Measurements from ENCODE around the gene TMEM72. TPM values are rescaled to one million over a fixed set of nuclear protein-coding genes. Genes with fewer than 3 reads are reported as not detected.

Gene TMEM72
- polyA plus RNA-seq, 1 donor = 0.31 TPM

DNA sequence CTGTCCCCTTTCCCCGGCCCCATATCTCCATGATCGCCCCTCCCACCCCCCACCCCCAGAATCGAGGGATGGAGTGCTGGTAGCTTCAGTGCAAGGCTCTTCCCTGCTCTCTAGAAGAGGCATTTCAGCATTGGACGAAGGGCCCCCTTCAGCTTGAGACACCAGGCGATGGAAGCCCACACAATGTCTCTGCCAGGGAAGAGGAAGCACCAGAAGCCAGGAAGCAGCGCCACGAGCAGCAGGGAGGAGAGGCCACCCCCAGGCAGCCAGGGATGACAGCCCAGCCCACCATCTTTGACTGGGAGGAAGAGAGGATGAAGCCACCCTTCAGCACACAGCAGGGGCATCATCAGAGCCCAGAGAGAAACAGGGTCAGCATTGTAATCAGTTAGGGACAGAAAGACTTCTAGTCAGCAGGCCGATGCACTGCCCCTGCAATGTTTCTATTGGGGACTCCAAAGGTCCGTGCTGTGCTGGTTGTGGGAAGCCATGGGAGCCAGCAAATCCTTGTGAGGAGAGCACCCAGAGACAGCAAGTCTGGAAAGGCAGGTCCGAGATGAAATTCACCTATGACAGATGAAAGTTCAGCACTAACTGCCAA lies 15.7 kb downstream of the TMEM72 start:
- H3K36me3 ChIP-seq (ENCODE audit: control insufficient read depth, insufficient read depth, low read length) = no peaks in the 10 kb centered on the region
- no peak overlapping the region for H3K4me3 ChIP-seq (ENCODE audit: low read length)
- H3K9me3 ChIP-seq (ENCODE audit: control insufficient read depth, low read depth, low read length) = peaks cover 3% of the 10 kb centered on the region
- peak overlapping the region; percentile 33 for H3K27ac ChIP-seq (ENCODE audit: low read length)
- no peak for DNase-seq
- whole genome bisulfite sequencing (ENCODE audit: insufficient coverage, low lambda C conversion rate) = no CpG with 5 or more reads among the region's 10 CpGs
- H3K27me3 ChIP-seq (ENCODE audit: control insufficient read depth, insufficient read depth, low read length) = no peaks in the 10 kb centered on the region
- H3K4me1 ChIP-seq (ENCODE audit: control insufficient read depth, insufficient read depth, low read length) = peaks cover 7% of the 10 kb centered on the region

DNA sequence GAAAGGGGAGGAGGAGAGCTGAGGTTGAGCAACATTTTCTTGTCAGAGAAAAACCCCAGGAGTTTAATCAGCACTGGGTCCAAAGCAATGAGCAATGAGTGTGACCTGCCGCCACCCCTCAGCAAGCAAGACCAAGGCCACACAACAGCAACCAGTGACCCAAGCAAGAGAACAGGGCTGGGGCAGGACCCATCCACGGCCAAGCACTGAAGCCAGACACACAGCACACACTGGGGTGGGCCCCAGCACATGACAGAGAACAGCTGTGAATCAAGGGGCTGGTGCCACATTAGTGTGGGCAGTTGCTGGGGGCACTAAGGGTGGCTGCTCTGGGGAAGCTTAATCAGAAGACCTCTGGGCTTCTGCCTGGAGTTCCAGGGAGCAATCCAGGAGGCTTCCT lies 16.2 kb downstream of the TMEM72 start:
- no peaks in the 10 kb centered on the region for H3K36me3 ChIP-seq (ENCODE audit: control insufficient read depth, insufficient read depth, low read length)
- DNase-seq = peak; percentile 69 to 88
- no peak overlapping the region for H3K4me3 ChIP-seq (ENCODE audit: low read length)
- peak overlapping the region; percentile 7 for H3K27ac ChIP-seq (ENCODE audit: low read length)
- H3K27me3 ChIP-seq (ENCODE audit: control insufficient read depth, insufficient read depth, low read length) = no peaks in the 10 kb centered on the region
- no CpG with 5 or more reads among the region's 2 CpGs for WGBS (ENCODE audit: insufficient coverage, low lambda C conversion rate)
- H3K9me3 ChIP-seq (ENCODE audit: control insufficient read depth, low read depth, low read length) = peaks cover 3% of the 10 kb centered on the region
- H3K4me1 ChIP-seq (ENCODE audit: control insufficient read depth, insufficient read depth, low read length) = peaks cover 7% of the 10 kb centered on the region

DNA sequence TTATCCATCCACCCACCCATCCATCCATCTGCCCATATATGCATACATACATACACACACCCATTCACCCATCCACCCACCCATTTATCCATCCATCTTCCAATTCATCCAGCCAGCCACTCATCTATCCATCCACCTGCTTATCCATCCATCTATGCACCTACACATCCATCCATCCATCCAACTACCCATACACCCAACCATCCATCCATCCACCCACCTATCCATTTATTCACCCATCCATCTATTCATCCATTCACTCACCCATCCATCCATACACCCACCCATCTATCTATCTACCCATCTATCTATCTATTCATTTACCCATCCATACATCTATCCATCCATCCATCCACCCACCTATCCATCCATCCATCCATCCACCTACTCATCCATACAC lies 17.3 kb downstream of the TMEM72 start:
- H3K27me3 ChIP-seq (ENCODE audit: control insufficient read depth, insufficient read depth, low read length) = no peaks in the 10 kb centered on the region
- H3K4me3 ChIP-seq (ENCODE audit: low read length) = no peak overlapping the region
- H3K27ac ChIP-seq (ENCODE audit: low read length) = no peak overlapping the region
- DNase-seq = no peak
- peaks cover 7% of the 10 kb centered on the region for H3K4me1 ChIP-seq (ENCODE audit: control insufficient read depth, insufficient read depth, low read length)
- no peaks in the 10 kb centered on the region for H3K9me3 ChIP-seq (ENCODE audit: control insufficient read depth, low read depth, low read length)
- no peaks in the 10 kb centered on the region for H3K36me3 ChIP-seq (ENCODE audit: control insufficient read depth, insufficient read depth, low read length)

DNA sequence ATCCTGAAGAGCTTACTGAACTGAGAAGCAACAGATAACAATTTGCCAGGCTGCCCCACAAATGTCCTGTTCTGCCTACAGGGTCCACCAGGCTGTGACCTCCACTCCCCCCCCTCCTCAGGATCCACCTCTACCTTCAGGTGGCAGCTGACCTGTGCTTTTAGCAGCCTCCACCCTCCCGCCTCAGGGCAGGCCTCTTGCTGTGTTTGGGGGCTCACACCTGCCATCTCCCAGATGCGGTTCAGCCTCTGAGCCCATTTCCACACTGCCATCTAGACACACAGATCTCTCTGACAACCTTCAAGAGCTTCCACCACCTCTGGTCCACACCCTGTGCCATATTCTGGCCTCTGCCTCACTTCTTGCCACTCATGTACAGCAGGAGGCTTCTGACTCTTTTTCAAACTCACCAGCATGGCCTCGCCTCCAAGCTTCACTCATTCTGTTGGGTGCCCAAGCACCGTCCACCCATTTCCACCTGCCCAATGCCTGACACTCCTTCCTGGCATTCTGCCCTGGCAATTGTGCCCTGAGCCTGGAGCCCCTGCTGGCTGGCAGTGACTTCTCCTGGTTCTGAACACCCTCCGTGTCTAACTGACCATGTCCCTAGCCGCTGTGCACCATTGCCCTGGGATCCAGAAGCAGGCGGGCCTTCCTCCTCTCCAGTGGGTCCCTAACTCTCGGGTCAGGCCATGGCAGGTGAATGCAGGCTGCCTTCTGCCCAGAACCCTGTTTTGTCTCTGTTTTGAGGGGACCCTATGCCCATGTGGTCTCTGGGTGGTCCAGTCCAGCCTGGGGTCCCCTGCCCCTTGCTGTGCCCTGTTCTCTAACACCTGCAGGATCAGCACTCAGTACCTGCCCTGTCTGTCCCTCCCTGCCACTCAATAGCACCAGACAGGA lies 18.5 kb downstream of the TMEM72 start:
- 100% methylated on average over 1 of the region's 8 CpGs for WGBS (ENCODE audit: insufficient coverage, low lambda C conversion rate)
- DNase-seq = no peak

DNA sequence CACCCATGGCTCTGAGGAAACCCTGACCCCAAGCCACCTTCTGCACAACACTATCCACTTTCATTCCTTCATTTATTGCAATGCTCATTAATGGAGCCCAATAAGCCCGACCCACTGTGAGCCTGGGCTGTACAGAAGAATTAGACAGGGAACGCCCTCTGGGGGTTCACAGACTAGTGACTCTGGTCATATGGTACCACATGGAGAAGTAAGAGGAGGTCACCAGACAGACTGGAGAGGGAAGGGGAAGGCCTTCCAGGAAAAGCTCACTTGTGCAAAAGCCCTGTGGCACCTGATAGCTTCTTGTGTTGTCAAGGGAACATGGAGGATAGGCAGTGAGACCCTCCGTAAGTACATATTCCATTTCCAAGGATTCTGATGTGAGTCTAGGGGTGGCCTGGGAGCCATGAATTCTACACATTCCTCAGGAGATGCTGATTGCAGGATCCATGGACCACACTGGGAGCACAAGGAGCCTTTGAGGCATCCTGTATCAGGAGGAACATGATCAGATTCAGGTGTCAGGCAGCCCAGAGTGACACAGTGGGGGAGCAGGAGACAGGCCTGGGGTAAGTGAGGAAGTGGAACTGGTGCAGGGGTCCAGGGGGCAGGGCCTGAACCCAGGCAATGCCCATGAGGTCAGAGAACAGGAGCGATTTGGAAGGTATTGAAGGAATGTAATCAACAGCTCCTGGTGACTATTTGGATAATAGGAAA lies 19.9 kb downstream of the TMEM72 start:
- no peaks in the 10 kb centered on the region for H3K27me3 ChIP-seq (ENCODE audit: control insufficient read depth, insufficient read depth, low read length)
- DNase-seq = no peak

More for the DNA sequence above, 18.5 kb downstream of the TMEM72 start:
- H3K36me3 ChIP-seq (ENCODE audit: control insufficient read depth, insufficient read depth, low read length) = no peaks in the 10 kb centered on the region
- no peak overlapping the region for H3K4me3 ChIP-seq (ENCODE audit: low read length)
- no peak overlapping the region for H3K27ac ChIP-seq (ENCODE audit: low read length)
- H3K9me3 ChIP-seq (ENCODE audit: control insufficient read depth, low read depth, low read length) = no peaks in the 10 kb centered on the region
- H3K27me3 ChIP-seq (ENCODE audit: control insufficient read depth, insufficient read depth, low read length) = no peaks in the 10 kb centered on the region
- H3K4me1 ChIP-seq (ENCODE audit: control insufficient read depth, insufficient read depth, low read length) = peaks cover 7% of the 10 kb centered on the region

DNA sequence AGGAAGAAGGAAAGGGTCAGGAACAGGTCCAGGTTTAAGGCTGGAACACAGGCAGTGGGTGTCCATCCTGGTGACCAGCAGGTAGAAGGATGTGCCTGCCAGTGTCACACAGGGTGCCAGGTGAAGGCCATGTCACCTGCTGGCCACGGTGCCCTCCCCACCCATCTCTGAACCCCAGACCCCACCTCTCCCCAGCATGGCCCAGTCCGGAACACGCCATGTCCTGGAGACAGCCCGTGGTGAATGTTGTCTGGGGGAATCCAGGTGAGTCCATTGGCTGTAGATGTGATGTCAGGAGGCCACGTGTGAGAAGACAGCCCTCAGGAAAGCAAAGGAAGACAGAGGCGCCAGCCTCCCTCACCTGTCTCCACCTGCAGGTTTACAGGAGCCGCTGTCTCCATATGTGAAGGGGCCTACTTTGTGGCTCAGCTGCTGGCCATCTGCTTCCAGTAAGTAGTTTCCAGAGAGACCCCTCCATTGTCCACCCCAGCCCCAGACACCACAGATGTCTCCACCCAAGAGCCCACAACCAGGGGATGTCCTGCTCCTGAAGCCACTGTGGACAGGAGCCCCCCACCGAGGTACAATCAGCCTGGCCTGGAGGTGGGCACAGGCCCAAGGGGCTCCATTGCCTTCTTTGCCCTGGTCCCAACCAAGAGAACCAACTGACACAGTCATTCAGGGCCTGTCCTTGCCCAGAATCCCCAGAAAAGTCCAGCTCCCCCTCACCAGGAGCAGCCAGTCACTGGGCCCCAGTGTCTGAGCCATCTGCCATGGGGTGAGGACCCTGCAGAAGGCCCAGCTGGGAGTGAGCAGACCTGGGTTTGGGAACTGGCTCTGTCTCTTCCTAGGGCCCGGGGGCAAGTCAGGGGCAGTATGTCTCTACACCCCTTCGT lies 20.7 kb downstream of the TMEM72 start:
- H3K36me3 ChIP-seq (ENCODE audit: control insufficient read depth, insufficient read depth, low read length) = no peaks in the 10 kb centered on the region
- no CpG with 5 or more reads among the region's 10 CpGs for WGBS (ENCODE audit: insufficient coverage, low lambda C conversion rate)
- no peaks in the 10 kb centered on the region for H3K27me3 ChIP-seq (ENCODE audit: control insufficient read depth, insufficient read depth, low read length)
- DNase-seq = no peak
- no peaks in the 10 kb centered on the region for H3K9me3 ChIP-seq (ENCODE audit: control insufficient read depth, low read depth, low read length)
- no peak overlapping the region for H3K27ac ChIP-seq (ENCODE audit: low read length)
- H3K4me3 ChIP-seq (ENCODE audit: low read length) = no peak overlapping the region
- peaks cover 7% of the 10 kb centered on the region for H3K4me1 ChIP-seq (ENCODE audit: control insufficient read depth, insufficient read depth, low read length)

More for the DNA sequence above, 19.9 kb downstream of the TMEM72 start:
- peaks cover 7% of the 10 kb centered on the region for H3K4me1 ChIP-seq (ENCODE audit: control insufficient read depth, insufficient read depth, low read length)
- no peaks in the 10 kb centered on the region for H3K36me3 ChIP-seq (ENCODE audit: control insufficient read depth, insufficient read depth, low read length)
- H3K4me3 ChIP-seq (ENCODE audit: low read length) = no peak overlapping the region
- H3K27ac ChIP-seq (ENCODE audit: low read length) = no peak overlapping the region
- H3K9me3 ChIP-seq (ENCODE audit: control insufficient read depth, low read depth, low read length) = no peaks in the 10 kb centered on the region
- no CpG with 5 or more reads among the region's 4 CpGs for WGBS (ENCODE audit: insufficient coverage, low lambda C conversion rate)

DNA sequence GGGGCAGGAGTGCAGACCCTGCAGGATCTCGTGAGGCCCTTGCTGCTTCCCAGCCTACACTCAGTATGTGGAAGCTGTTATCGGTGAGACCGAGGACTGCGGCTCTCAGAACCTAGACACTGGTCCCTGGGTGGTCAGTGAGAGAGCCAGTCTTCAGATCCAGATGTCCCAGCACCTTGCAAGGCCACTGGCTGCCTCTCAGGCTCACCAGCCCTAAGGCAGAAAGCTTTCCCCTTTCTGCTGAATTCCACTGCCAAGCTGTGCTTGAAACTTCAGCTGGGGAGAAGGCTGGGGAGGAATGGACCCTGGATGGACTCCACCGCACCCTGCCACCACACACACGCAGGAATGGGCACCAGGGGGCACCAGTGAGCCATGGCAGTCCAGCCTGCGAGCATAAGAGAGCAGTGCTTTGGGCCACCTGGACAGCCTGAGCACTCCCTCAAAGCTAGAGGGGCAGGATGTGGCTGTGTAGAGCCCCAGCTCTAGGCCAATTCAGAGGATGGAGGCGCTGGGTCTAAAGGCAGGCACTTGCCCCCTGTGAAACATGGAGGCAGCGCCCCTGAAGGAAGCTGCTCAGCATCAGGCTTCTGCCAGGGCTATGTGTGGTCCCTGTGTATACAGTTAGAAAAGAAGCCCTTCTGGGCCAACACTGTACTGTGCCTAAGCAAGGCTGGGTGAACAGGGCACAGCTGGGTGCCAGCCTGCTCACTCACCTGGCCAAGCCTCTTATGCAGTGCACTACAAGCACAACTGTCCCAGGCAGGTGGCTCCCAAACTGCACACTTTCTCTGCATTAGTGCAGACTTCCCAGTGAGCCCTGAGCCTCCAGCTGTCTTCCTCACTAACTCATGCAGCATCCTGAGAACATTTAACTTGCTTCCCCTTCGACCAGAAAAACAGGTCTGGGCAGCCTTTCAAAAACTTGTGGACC lies 21.6 kb downstream of the TMEM72 start:
- Histone ChIP-seq H3K4me1 (ENCODE audit: control insufficient read depth, insufficient read depth, low read length) (peaks cover 2% of the 10 kb centered on the region), H3K9me3 (ENCODE audit: control insufficient read depth, low read depth, low read length) (no peaks in the 10 kb centered on the region), H3K36me3 (ENCODE audit: control insufficient read depth, insufficient read depth, low read length) (no peaks in the 10 kb centered on the region), H3K27me3 (ENCODE audit: control insufficient read depth, insufficient read depth, low read length) (no peaks in the 10 kb centered on the region), H3K4me3 (ENCODE audit: low read length) (no peak overlapping the region), H3K27ac (ENCODE audit: low read length) (no peak overlapping the region)
- DNase-seq = peak; percentile 74 to 77
- no CpG with 5 or more reads among the region's 10 CpGs for WGBS (ENCODE audit: insufficient coverage, low lambda C conversion rate)

DNA sequence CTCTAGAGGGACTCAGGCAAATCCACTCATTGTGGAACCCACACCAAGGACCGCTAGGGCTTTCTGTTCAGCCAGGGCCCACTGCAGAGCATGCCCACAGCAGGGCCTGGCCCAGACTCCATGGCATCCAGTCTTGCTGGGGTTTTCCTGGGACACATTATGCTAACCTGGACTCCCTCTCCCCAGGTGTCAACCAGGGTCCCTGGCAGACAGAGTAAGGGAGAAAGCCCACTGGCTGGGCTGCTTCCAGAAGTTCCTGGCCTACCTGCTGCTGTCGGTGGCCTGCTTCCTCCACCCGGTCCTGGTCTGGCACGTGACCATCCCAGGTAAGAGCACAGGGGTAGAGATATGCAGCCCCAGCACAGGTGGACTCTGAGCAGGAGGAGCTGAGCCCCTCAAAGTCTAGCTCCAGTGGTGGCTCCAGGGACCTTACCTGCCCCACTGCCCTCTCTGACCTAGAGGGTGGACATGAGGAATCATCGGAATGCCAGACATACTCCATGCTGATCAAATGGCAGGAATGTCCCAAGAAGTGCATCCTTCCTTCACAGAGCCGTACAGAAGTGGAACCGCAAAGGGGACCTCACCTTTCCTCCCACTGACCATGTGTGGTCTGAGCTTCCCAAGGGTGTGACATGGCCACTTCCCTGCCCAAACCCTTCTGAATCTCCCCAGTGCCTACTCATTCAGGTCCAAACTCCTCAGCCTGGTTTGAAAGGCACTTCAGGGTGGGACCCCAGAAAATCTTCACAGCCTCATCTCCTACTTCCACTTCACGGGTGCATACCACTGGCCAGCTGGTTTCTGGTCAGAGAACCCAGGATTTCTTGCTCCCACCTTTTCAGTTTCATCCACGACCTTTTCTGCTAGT lies 22.5 kb downstream of the TMEM72 start:
- no peaks in the 10 kb centered on the region for H3K27me3 ChIP-seq (ENCODE audit: control insufficient read depth, insufficient read depth, low read length)
- H3K36me3 ChIP-seq (ENCODE audit: control insufficient read depth, insufficient read depth, low read length) = no peaks in the 10 kb centered on the region
- no peaks in the 10 kb centered on the region for H3K4me1 ChIP-seq (ENCODE audit: control insufficient read depth, insufficient read depth, low read length)
- no peak overlapping the region for H3K4me3 ChIP-seq (ENCODE audit: low read length)
- no peaks in the 10 kb centered on the region for H3K9me3 ChIP-seq (ENCODE audit: control insufficient read depth, low read depth, low read length)
- WGBS (ENCODE audit: insufficient coverage, low lambda C conversion rate) = no CpG with 5 or more reads among the region's 9 CpGs
- no peak for DNase-seq
- H3K27ac ChIP-seq (ENCODE audit: low read length) = no peak overlapping the region
